Left lung (tissue), 10 donors: Measurements from ENCODE around the gene RAB1B. TPM values are rescaled to one million over a fixed set of nuclear protein-coding genes. Genes with fewer than 3 reads are reported as not detected.

Experiments
- ATAC-seq: fragments of 200-7000 bp; cut with Tn5 transposase; one replicate; pipeline ENCODE4 v1.9.1; 2020; ENCODE audit warnings: moderate library complexity
- DNase-seq, 4 donors: peaks; one replicate each; pipeline ENCODE4 v3.0.0-alpha.2; 2013 to 2020
- H3K27ac ChIP-seq, 2 donors: fragments of 200-600 bp; sonication (generic) in 1 of 2; one replicate each; pipeline versions ENCODE4 v1.5.0 to v1.8.0; 2020 to 2021
- H3K27me3 ChIP-seq, 2 donors: fragments of 200-600 bp; sonication (generic) in 1 of 2; one replicate each; pipeline versions ENCODE4 v1.5.0 to v1.8.0; 2020 to 2021
- H3K36me3 ChIP-seq, 2 donors: fragments of 200-600 bp; sonication (generic) in 1 of 2; one replicate each; pipeline versions ENCODE4 v1.5.0 to v1.8.0; 2020 to 2021
- H3K4me1 ChIP-seq, 2 donors: fragments of 200-600 bp; one replicate each; pipeline ENCODE4 v1.8.0; 2021
- H3K4me3 ChIP-seq, 2 donors: fragments of 200-600 bp; sonication (generic) in 1 of 2; one replicate each; pipeline versions ENCODE4 v1.5.0 to v1.8.0; 2020 to 2021; ENCODE audit warnings: mild to moderate bottlenecking in 1 of 2
- H3K9me3 ChIP-seq, 2 donors: fragments of 200-600 bp; sonication (generic) in 1 of 2; one replicate each; pipeline versions ENCODE4 v1.5.0 to v1.8.0; 2020 to 2021
- CTCF ChIP-seq, 2 donors: fragments of 200-600 bp; sonication (generic) in 1 of 2; IDR thresholded peaks; one replicate each; pipeline versions ENCODE4 v1.5.0 to v1.8.0; 2021; ENCODE audit warnings: antibody characterized with exemption in 2 of 2
- intact Hi-C, 2 donors: fragments of 100-400 bp; cut with DNase I; formaldehyde crosslinking; loops; one replicate each; pipeline versions ENCODE4 v1.11.2 to v1.14.2; 2022
- polyA plus RNA-seq, 6 donors: library from polyadenylated mRNA; unstranded; fragments of 120-200 nt; gene quantifications; one replicate each; pipeline ENCODE4 v1.2.1, GENCODE V29; 2013; ENCODE audit not compliant: insufficient read length in 6 of 6
- total RNA-seq, 2 donors: library from RNA; stranded (reverse); fragmentation: NEBNext Ultra II Directional; extraction: Animal tissue kit (Norgen Biotek cat#: 25700); gene quantifications; one replicate each; pipeline ENCODE4 v1.2.1, GENCODE V29; 2021
- donor health status: DM: no; HTN: yes; CAD: no.
- donor health status: DM: no; HTN: no; CAD: no.

The RAB1B gene
- total and polyA plus RNA-seq, 8 donors: 114 to 154 (median 132) TPM

GRCh38 chr11:66286699-66287098, 18.3 kb downstream of the RAB1B start:
- H3K4me1 ChIP-seq: peaks cover 12 to 40% of the 10 kb centered on the region in 2 donors
- no peak for DNase-seq
- intact Hi-C loops: no loop called here
- no peak overlapping the region for H3K4me3 ChIP-seq
- no peak overlapping the region for H3K27ac ChIP-seq
- TF ChIP-seq CTCF (IDR thresholded peaks at IDR 0.05): no peak
- peaks cover 0 to 20% of the 10 kb centered on the region in 2 donors for H3K36me3 ChIP-seq
- no peaks in the 10 kb centered on the region for H3K9me3 ChIP-seq
- H3K27me3 ChIP-seq: peaks cover 5 to 20% of the 10 kb centered on the region in 2 donors
- ATAC-seq: no peak

GRCh38 chr11:66287211-66287888, 18.9 kb downstream of the RAB1B start:
- Histone ChIP-seq H3K27ac (no peak overlapping the region), H3K9me3 (no peaks in the 10 kb centered on the region), H3K4me1 (peaks cover 16 to 39% of the 10 kb centered on the region in 2 donors), H3K36me3 (peaks cover 0 to 20% of the 10 kb centered on the region in 2 donors), H3K4me3 (peak overlapping the region in 1 of 2 donors; percentile 69), H3K27me3 (peaks cover 11 to 26% of the 10 kb centered on the region in 2 donors)
- DNase-seq (no peak), ATAC-seq (no peak)
- intact Hi-C loops: no loop called here
- TF ChIP-seq CTCF (IDR thresholded peaks at IDR 0.05): no peak

GRCh38 chr11:66287889-66288670, 19.6 kb downstream of the RAB1B start:
- Histone ChIP-seq H3K4me1 (peaks cover 16 to 33% of the 10 kb centered on the region in 2 donors), H3K36me3 (peaks cover 0 to 20% of the 10 kb centered on the region in 2 donors), H3K9me3 (no peaks in the 10 kb centered on the region), H3K27ac (peak overlapping the region; percentile 89 to 92), H3K27me3 (peaks cover 14 to 34% of the 10 kb centered on the region in 2 donors), H3K4me3 (peak overlapping the region; percentile 69 to 75)
- peak; percentile 1 for ATAC-seq
- intact Hi-C loops: no loop called here
- DNase-seq: no peak
- no peak for TF ChIP-seq CTCF (IDR thresholded peaks at IDR 0.05)

- Histone ChIP-seq H3K27me3 (peaks cover 19 to 42% of the 10 kb centered on the region in 2 donors), H3K27ac (peak within 1 kb of the TSS; percentile 89 to 92), H3K4me1 (peaks cover 16 to 33% of the 10 kb centered on the region in 2 donors), H3K9me3 (no peaks in the 10 kb centered on the region), H3K36me3 (peaks cover 0 to 15% of the 10 kb centered on the region in 2 donors), H3K4me3 (peak within 1 kb of the TSS; percentile 69 to 75)
- intact Hi-C loops: no loop called here
- peak; percentile 97 to 99 (median 98) for DNase-seq
- no peak for TF ChIP-seq CTCF (IDR thresholded peaks at IDR 0.05)
- peak; percentile 96 for ATAC-seq
Measured at GRCh38 chr11:66288671-66289547, 20.5 kb downstream of the RAB1B start, which contains the start of gene YIF1A. YIF1A (minus strand) TSS chr11:66289143; CDS start chr11:66288985, 158 bp downstream.
